ENCODE measurements around the gene CTXND1.

The CTXND1 gene

GRCh38 chr15:80152896-80153876 is 98.8 kb downstream of the CTXND1 start, which contains the start of gene FAH (continued):
- TF ChIP-seq ZNF24 (tag by site-specific recombination; IDR thresholded peaks at IDR 0.05) = no peak
- no peak for TF ChIP-seq RBAK (tag by site-specific recombination; IDR thresholded peaks at IDR 0.05)
- no peak for TF ChIP-seq ZSCAN30 (tag by site-specific recombination; IDR thresholded peaks at IDR 0.05)
- TF ChIP-seq ZNF544 (tag by site-specific recombination; IDR thresholded peaks at IDR 0.05) = no peak
- no peak for TF ChIP-seq ZSCAN4 (tag by site-specific recombination; IDR thresholded peaks at IDR 0.05)
- no peak for TF ChIP-seq OSR2 (tag by site-specific recombination; IDR thresholded peaks at IDR 0.05)
- no peak for TF ChIP-seq ZNF768 (tag by site-specific recombination; IDR thresholded peaks at IDR 0.05)
- no peak for TF ChIP-seq ZNF521 (tag by site-specific recombination; IDR thresholded peaks at IDR 0.05)
- no peak for TF ChIP-seq ZNF623 (tag by site-specific recombination; IDR thresholded peaks at IDR 0.05)
- TF ChIP-seq ZBTB7A (tag by site-specific recombination; IDR thresholded peaks at IDR 0.05; ENCODE audit: low read depth) = no peak
- peak; percentile 89 for TF ChIP-seq ZNF335 (tag by site-specific recombination; conservative IDR thresholded peaks at IDR 0.05)
- no peak for TF ChIP-seq ZNF548 (tag by site-specific recombination; IDR thresholded peaks at IDR 0.05)
- TF ChIP-seq ZNF292 (tag by site-specific recombination; IDR thresholded peaks at IDR 0.05; ENCODE audit: borderline replicate concordance, low read depth) = no peak
- TF ChIP-seq ZNF626 (tag by site-specific recombination; IDR thresholded peaks at IDR 0.05) = no peak
- peak; percentile 74 for TF ChIP-seq KLF10 (tag by site-specific recombination; IDR thresholded peaks at IDR 0.05)
- TF ChIP-seq ZNF248 (tag by site-specific recombination; IDR thresholded peaks at IDR 0.05) = no peak
- no peak for TF ChIP-seq ZNF274 (IDR thresholded peaks at IDR 0.05; ENCODE audit: low read length)
- no peak for TF ChIP-seq ZNF274 (tag by site-specific recombination; IDR thresholded peaks at IDR 0.05; ENCODE audit: borderline replicate concordance)
- no peak for TF ChIP-seq ZNF350 (tag by site-specific recombination; IDR thresholded peaks at IDR 0.05)
- TF ChIP-seq, protein P1, sequence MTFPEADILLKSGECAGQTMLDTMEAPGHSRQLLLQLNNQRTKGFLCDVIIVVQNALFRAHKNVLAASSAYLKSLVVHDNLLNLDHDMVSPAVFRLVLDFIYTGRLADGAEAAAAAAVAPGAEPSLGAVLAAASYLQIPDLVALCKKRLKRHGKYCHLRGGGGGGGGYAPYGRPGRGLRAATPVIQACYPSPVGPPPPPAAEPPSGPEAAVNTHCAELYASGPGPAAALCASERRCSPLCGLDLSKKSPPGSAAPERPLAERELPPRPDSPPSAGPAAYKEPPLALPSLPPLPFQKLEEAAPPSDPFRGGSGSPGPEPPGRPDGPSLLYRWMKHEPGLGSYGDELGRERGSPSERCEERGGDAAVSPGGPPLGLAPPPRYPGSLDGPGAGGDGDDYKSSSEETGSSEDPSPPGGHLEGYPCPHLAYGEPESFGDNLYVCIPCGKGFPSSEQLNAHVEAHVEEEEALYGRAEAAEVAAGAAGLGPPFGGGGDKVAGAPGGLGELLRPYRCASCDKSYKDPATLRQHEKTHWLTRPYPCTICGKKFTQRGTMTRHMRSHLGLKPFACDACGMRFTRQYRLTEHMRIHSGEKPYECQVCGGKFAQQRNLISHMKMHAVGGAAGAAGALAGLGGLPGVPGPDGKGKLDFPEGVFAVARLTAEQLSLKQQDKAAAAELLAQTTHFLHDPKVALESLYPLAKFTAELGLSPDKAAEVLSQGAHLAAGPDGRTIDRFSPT (tag by site-specific recombination; IDR thresholded peaks at IDR 0.05) = no peak
- TF ChIP-seq ZNF777 (tag by site-specific recombination; IDR thresholded peaks at IDR 0.05; ENCODE audit: borderline replicate concordance) = no peak
- no peak for TF ChIP-seq ZNF555 (tag by site-specific recombination; conservative IDR thresholded peaks at IDR 0.05)
- TF ChIP-seq ZBTB48 (tag by site-specific recombination; IDR thresholded peaks at IDR 0.05) = peak; percentile 47; the same call in 1 of the 2 replicates
- TF ChIP-seq ZNF169 (tag by site-specific recombination; IDR thresholded peaks at IDR 0.05) = no peak
- TF ChIP-seq ZNF48 (tag by site-specific recombination; IDR thresholded peaks at IDR 0.05) = no peak
- no peak for TF ChIP-seq ZNF37A (tag by site-specific recombination; IDR thresholded peaks at IDR 0.05)
- peak; percentile 78 for TF ChIP-seq KLF9 (tag by site-specific recombination; IDR thresholded peaks at IDR 0.05; ENCODE audit: low read depth)
- TF ChIP-seq ZNF214 (tag by site-specific recombination; IDR thresholded peaks at IDR 0.05; ENCODE audit: borderline replicate concordance) = no peak
- TF ChIP-seq ZNF184 (tag by site-specific recombination; IDR thresholded peaks at IDR 0.05) = no peak
- no peak for TF ChIP-seq ZBTB8A (tag by site-specific recombination; IDR thresholded peaks at IDR 0.05)
- no peak for TF ChIP-seq ZSCAN16 (tag by site-specific recombination; IDR thresholded peaks at IDR 0.05)
- TF ChIP-seq HOXC10 (CRISPR knock-in tag; IDR thresholded peaks at IDR 0.05) = no peak
- TF ChIP-seq AEBP2 (tag by site-specific recombination; IDR thresholded peaks at IDR 0.05; ENCODE audit: borderline replicate concordance) = no peak
- TF ChIP-seq, protein P2, sequence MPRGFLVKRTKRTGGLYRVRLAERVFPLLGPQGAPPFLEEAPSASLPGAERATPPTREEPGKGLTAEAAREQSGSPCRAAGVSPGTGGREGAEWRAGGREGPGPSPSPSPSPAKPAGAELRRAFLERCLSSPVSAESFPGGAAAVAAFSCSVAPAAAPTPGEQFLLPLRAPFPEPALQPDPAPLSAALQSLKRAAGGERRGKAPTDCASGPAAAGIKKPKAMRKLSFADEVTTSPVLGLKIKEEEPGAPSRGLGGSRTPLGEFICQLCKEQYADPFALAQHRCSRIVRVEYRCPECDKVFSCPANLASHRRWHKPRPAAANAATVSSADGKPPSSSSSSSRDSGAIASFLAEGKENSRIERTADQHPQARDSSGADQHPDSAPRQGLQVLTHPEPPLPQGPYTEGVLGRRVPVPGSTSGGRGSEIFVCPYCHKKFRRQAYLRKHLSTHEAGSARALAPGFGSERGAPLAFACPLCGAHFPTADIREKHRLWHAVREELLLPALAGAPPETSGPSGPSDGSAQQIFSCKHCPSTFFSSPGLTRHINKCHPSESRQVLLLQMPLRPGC (tag by site-specific recombination; IDR thresholded peaks at IDR 0.05) = no peak

Measured in HEK293 (cell line).